Pancreas (tissue), 10 donors: ENCODE measurements around the gene FBXW4. TPM values are rescaled to one million over a fixed set of nuclear protein-coding genes. Genes with fewer than 3 reads are reported as not detected.
A peak's percentile ranks its signal among the peaks of the same experiment; 100 is the strongest.

Experiments
- ATAC-seq, 4 donors: fragments of 200-7000 bp; cut with Tn5 transposase; one replicate each; pipeline versions ENCODE4 v1.8.0 to v1.9.1; 2020; ENCODE audit warnings: mild to moderate bottlenecking in 4 of 4, moderate library complexity in 4 of 4
- DNase-seq, 6 donors: peaks; one replicate each; pipeline ENCODE4 v3.0.0-alpha.2; 2020
- FAIRE-seq: peaks from 2 replicates; lab custom pipeline; 2012; peaks lifted over from hg19 to GRCh38; lab: Jason Lieb, UNC
- H3K27ac ChIP-seq, 4 donors: fragments of 200-600 bp; sonication (generic); 1 replicate in 3 of 4; 2 replicates in 1 of 4; pipeline versions ENCODE4 v1.5.0 to v1.8.0; 2020
- H3K27me3 ChIP-seq, 4 donors: fragments of 200-600 bp; one replicate each; pipeline ENCODE4 v1.8.0; 2021
- H3K36me3 ChIP-seq, 3 donors: fragments of 200-600 bp; sonication (generic) in 1 of 3; one replicate each; pipeline versions ENCODE4 v1.5.0 to v1.8.0; 2020 to 2021
- H3K4me1 ChIP-seq, 3 donors: fragments of 200-600 bp; one replicate each; pipeline ENCODE4 v1.8.0; 2021
- H3K4me3 ChIP-seq, 4 donors: fragments of 200-600 bp; sonication (generic) in 2 of 4; one replicate each; pipeline versions ENCODE4 v1.5.0 to v1.8.0; 2020 to 2021
- H3K9me3 ChIP-seq, 4 donors: fragments of 200-600 bp; one replicate each; pipeline ENCODE4 v1.8.0; 2021
- WGBS, 2 donors: extraction: QIAGEN DNeasy Blood & Tissue Kit; methylation state at CpG; one replicate each; pipeline ENCODE4 v1.1.7; 2013; 5-methylcytosine and 5-hydroxymethylcytosine counted together
- intact Hi-C, 3 donors: fragments of 100-400 bp; cut with DNase I; formaldehyde crosslinking; loops; one replicate each; pipeline versions ENCODE4 v1.11.1 to v1.14.2; 2022
- polyA plus RNA-seq, 2 donors: library from polyadenylated mRNA; stranded (reverse); fragments of 200-250 nt; gene quantifications; one replicate each; pipeline ENCODE4 v1.2.3, GENCODE V29; 2013
- total RNA-seq, 6 donors: library from RNA; stranded (reverse); fragmentation: NEBNext Ultra II Directional in 4 of 6; extraction: Animal tissue kit (Norgen Biotek cat#: 25700) in 4 of 6; gene quantifications; one replicate each; pipeline versions ENCODE4 v1.2.1 to v1.2.4, GENCODE V29; 2021 to 2023
- TF ChIP-seq, protein P1 (sequence below), 4 donors: fragments of 200-600 bp; sonication (generic) in 3 of 4; IDR thresholded peaks; one replicate each; pipeline versions ENCODE4 v1.5.0 to v1.8.0; 2021; ENCODE audit warnings: antibody characterized with exemption in 4 of 4
- donor health status: healthy with polysubstance abuse.
- donor health status: DM: no; HTN: no; CAD: no; lungs with moderate emphysema.
- donor health status: DM: no; HTN: no; CAD: no.
- donor health status: control.
- donor health status: control.
- donor health status: Bipolar disorder and iron deficiency.
- donor health status: DM: yes; HTN: yes; CAD: no.
- donor health status: DM: no; HTN: no; CAD: no.
- donor health status: DM: no; HTN: no; CAD: no.
- donor health status: DM: yes; HTN: yes; CAD: no.

FBXW4 gene
- total and polyA plus RNA-seq, 8 donors: 32.3 to 49.4 (median 40.0) TPM

DNA sequence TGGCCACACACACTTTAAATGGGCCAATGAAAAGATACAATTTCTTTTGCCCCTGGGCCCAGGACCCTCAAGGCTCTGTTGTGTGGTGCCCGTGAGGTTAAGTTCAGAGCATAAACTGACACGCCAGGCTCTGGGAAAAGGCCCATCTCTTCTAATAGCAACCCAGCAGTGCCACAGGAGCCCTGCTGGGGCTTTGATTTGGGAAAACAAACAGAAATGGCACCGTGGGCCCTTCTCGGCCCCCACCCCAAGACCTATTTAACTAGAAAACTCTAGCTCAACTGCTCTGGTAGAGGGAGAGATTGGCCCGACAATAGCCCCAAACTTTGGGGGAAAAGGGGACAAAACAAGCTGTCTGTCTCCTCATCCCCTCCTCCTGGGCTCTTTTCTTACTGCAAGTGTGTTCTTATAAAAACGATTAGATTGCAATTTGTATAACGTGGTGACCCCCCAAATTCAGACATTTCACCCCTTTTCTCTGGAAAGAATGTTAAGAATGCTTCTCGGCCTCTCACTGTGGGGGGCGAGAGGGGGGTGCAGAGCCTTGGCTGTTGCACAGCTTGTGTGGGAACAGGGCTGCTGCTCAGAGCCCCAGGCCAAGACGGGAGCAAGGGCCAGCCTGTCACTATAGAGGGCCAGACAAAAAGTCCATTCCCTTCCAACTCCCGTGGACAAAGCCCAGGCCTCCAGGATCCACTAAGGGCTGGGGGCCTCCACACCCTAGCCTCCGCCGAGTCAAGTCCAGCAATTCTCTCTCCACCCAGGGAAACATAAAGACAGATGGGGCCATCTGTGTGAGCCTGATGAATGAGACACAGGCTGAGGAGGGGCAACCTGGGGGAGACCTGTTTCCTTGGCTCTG lies 80.1 kb downstream of the FBXW4 start:
- Histone ChIP-seq H3K4me1 (no peaks in the 10 kb centered on the region), H3K9me3 (no peaks in the 10 kb centered on the region), H3K27me3 (no peaks in the 10 kb centered on the region), H3K36me3 (peaks cover 0 to 16% (median 14%) of the 10 kb centered on the region in 3 donors), H3K4me3 (no peak overlapping the region), H3K27ac (no peak overlapping the region)
- WGBS, 2 donors: 74 to 78% methylated on average over 13 of the region's 13 CpGs
- FAIRE-seq (no peak), DNase-seq (no peak), ATAC-seq (no peak)
- intact Hi-C loops: loop anchor here in 1 of 3 donors (10.0 kb wide), 1 partner anchor 160 kb away; the partner anchor contains the start of gene FGF8
- TF ChIP-seq, protein P1, sequence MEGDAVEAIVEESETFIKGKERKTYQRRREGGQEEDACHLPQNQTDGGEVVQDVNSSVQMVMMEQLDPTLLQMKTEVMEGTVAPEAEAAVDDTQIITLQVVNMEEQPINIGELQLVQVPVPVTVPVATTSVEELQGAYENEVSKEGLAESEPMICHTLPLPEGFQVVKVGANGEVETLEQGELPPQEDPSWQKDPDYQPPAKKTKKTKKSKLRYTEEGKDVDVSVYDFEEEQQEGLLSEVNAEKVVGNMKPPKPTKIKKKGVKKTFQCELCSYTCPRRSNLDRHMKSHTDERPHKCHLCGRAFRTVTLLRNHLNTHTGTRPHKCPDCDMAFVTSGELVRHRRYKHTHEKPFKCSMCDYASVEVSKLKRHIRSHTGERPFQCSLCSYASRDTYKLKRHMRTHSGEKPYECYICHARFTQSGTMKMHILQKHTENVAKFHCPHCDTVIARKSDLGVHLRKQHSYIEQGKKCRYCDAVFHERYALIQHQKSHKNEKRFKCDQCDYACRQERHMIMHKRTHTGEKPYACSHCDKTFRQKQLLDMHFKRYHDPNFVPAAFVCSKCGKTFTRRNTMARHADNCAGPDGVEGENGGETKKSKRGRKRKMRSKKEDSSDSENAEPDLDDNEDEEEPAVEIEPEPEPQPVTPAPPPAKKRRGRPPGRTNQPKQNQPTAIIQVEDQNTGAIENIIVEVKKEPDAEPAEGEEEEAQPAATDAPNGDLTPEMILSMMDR (IDR thresholded peaks at IDR 0.05): no peak

DNA sequence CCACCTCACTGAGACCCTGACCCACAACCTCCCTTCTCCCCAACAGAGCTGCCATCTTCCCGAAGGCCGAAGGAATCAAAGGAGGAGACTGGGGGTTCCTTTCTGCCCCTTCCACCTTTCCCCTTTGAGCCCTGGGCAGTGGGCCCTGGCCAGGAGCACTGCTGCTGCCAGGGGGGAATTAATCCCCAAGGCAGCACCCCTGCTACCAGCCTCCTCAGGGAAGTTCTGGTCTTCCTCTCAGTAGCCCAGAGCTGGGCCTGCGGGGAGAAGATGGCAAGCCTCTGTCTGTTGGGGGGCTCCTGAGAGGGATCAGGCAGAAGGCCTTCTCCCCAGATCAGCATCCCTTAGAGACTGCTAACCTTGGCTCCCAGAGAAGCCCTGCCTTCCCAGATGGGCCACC lies 81.3 kb downstream of the FBXW4 start:
- H3K27me3 ChIP-seq: no peaks in the 10 kb centered on the region
- intact Hi-C loops: loop anchor here in 1 of 3 donors (10.0 kb wide), 1 partner anchor 161 kb away; the partner anchor contains the start of gene FGF8
- H3K9me3 ChIP-seq: no peaks in the 10 kb centered on the region
- FAIRE-seq (no peak), ATAC-seq (peak in 1 of 4 donors; percentile 13), DNase-seq (no peak)
- H3K27ac ChIP-seq: no peak overlapping the region
- H3K4me3 ChIP-seq: no peak overlapping the region
- 96 to 97% methylated on average over 3 of the region's 3 CpGs for WGBS, 2 donors
- TF ChIP-seq, protein P1 (IDR thresholded peaks at IDR 0.05): no peak
- H3K36me3 ChIP-seq: peaks cover 0 to 17% (median 16%) of the 10 kb centered on the region in 3 donors
- H3K4me1 ChIP-seq: no peaks in the 10 kb centered on the region

DNA sequence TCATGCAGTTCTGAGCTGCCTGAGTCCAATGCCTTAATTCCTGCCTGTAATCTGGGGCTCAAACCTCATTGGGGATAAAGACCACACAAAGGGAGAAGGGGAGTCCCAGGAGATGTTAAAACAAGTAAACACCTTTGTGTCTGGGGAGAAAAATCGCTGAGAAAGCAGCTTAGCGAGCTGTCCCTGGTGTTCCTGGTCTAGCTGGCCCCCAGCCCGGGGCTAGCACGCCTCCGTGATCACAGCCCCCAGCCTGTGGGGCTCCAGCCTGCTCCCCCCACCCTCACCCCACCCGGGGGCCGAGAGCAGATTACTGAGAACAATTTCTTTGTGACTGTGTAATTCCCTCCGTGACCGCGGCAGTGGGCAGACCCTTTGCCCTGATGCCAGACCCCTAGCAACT lies 82.1 kb downstream of the FBXW4 start:
- no peak overlapping the region for H3K4me3 ChIP-seq
- TF ChIP-seq, protein P1 (IDR thresholded peaks at IDR 0.05): no peak
- no peaks in the 10 kb centered on the region for H3K4me1 ChIP-seq
- no peak for FAIRE-seq
- H3K27me3 ChIP-seq: no peaks in the 10 kb centered on the region
- intact Hi-C loops: loop anchor here in 1 of 3 donors (10.0 kb wide), 1 partner anchor 162 kb away; the partner anchor contains the start of gene FGF8
- no peaks in the 10 kb centered on the region for H3K9me3 ChIP-seq
- H3K36me3 ChIP-seq: peaks cover 0 to 17% (median 16%) of the 10 kb centered on the region in 3 donors
- ATAC-seq: no peak
- DNase-seq: no peak
- no peak overlapping the region for H3K27ac ChIP-seq
- WGBS, 2 donors: 77 to 83% methylated on average over 10 of the region's 10 CpGs

DNA sequence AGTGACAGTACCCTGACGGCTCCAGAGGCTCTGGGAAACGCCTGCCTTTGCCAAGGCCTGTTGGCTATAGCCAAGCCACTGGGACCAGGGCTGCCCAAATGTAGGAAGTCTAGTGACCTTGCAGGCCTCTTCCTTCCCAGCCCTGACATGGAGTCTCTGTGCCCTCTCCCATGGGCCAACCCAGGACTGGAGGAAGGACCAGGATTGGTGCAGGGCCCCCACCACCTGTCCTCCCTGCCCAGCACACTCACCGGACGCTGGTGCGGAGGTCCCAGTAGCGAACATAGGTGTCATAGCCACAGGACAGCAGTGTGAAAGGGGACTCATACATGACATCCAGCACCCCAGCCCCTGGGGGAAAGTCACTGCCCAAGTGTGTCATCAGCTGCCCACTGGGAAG lies 82.9 kb downstream of the FBXW4 start:
- Histone ChIP-seq H3K9me3 (no peaks in the 10 kb centered on the region), H3K27ac (no peak overlapping the region), H3K4me3 (no peak overlapping the region), H3K27me3 (no peaks in the 10 kb centered on the region), H3K36me3 (peaks cover 0 to 17% (median 16%) of the 10 kb centered on the region in 3 donors), H3K4me1 (no peaks in the 10 kb centered on the region)
- intact Hi-C loops: loop anchor here in 1 of 3 donors (10.0 kb wide), 1 partner anchor 163 kb away; the partner anchor contains the start of gene FGF8
- ATAC-seq (no peak), DNase-seq (no peak), FAIRE-seq (no peak)
- TF ChIP-seq, protein P1 (IDR thresholded peaks at IDR 0.05): no peak
- 90 to 94% methylated on average over 6 of the region's 6 CpGs for WGBS, 2 donors
